ENCODE measurements around the gene RND3.

The RND3 gene

GRCh38 chr2:150487537-150488429 lies at the start of gene RND3:
Gene RND3 (minus strand): TSS chr2:150487667. CDS start chr2:150487417, 250 bp downstream.
- no peak for DNase-seq (ENCODE audit: low read depth)

- DNase-seq (ENCODE audit: low read depth): no peak
Measured at GRCh38 chr2:150535176-150535575, 47.7 kb upstream of the RND3 start.

- DNase-seq (ENCODE audit: low read depth): no peak
Measured at GRCh38 chr2:150532879-150533278, 45.4 kb upstream of the RND3 start.

GRCh38 chr2:150532020-150532419 lies 44.6 kb upstream of the RND3 start:
- DNase-seq (ENCODE audit: low read depth): no peak

GRCh38 chr2:150531591-150531990 lies 44.1 kb upstream of the RND3 start:
- no peak for DNase-seq (ENCODE audit: low read depth)

- no peak for DNase-seq (ENCODE audit: low read depth)
Measured at GRCh38 chr2:150530168-150530567, 42.7 kb upstream of the RND3 start.

GRCh38 chr2:150528861-150529801 lies 41.7 kb upstream of the RND3 start:
- DNase-seq (ENCODE audit: low read depth): no peak

GRCh38 chr2:150526827-150527226 lies 39.4 kb upstream of the RND3 start:
- no peak for DNase-seq (ENCODE audit: low read depth)

GRCh38 chr2:150526006-150526405 lies 38.5 kb upstream of the RND3 start:
- DNase-seq (ENCODE audit: low read depth): no peak

- DNase-seq (ENCODE audit: low read depth): no peak
Measured at GRCh38 chr2:150522269-150522668, 34.8 kb upstream of the RND3 start.

GRCh38 chr2:150520887-150521664 lies 33.6 kb upstream of the RND3 start:
- no peak for DNase-seq (ENCODE audit: low read depth)

- DNase-seq (ENCODE audit: low read depth): no peak
Measured at GRCh38 chr2:150520033-150520432, 32.6 kb upstream of the RND3 start.

GRCh38 chr2:150517951-150518680 lies 30.6 kb upstream of the RND3 start:
- DNase-seq (ENCODE audit: low read depth): no peak

GRCh38 chr2:150513647-150514046 lies 26.2 kb upstream of the RND3 start:
- no peak for DNase-seq (ENCODE audit: low read depth)

GRCh38 chr2:150508497-150509137 lies 21.1 kb upstream of the RND3 start:
- DNase-seq (ENCODE audit: low read depth): no peak

- no peak for DNase-seq (ENCODE audit: low read depth)
Measured at GRCh38 chr2:150507071-150507470, 19.6 kb upstream of the RND3 start.

GRCh38 chr2:150505178-150505577 lies 17.7 kb upstream of the RND3 start:
- no peak for DNase-seq (ENCODE audit: low read depth)

GRCh38 chr2:150495993-150496627 lies 8.6 kb upstream of the RND3 start:
- no peak for DNase-seq (ENCODE audit: low read depth)

GRCh38 chr2:150495001-150495400 lies 7.5 kb upstream of the RND3 start:
- no peak for DNase-seq (ENCODE audit: low read depth)

- DNase-seq (ENCODE audit: low read depth): no peak
Measured at GRCh38 chr2:150494234-150494945, 6.9 kb upstream of the RND3 start.

Data from stimulated activated CD8-positive, alpha-beta memory T cell treated with anti-CD3 and anti-CD28 coated beads, Interleukin-7, amount 100 ng/mL, for 24 hours (primary cell).